Fibroblast of pulmonary artery (primary cell): ENCODE measurements around the gene VCL.
"Not testable (repeated sequence)": the region's sequence is repeated elsewhere in the genome, so short reads cannot be mapped to it uniquely, and the experiment has no call there.

ENCODE experiments used
- DNase-seq: peaks from one replicate; pipeline ENCODE4 v3.0.0-alpha.2; 2010; ENCODE audit warnings: low read depth
- H3K4me3 ChIP-seq: replicated peaks from 2 replicates; pipeline ENCODE4 v1.5.1; 2011; ENCODE audit warnings: low read depth, mild to moderate bottlenecking, control low read depth, low read length, moderate library complexity
- CTCF ChIP-seq: IDR thresholded peaks from 2 replicates; pipeline ENCODE4 v1.5.1; 2011; ENCODE audit warnings: mild to moderate bottlenecking, control low read depth, low read length, inconsistent platforms; ENCODE audit errors: missing control alignments

VCL gene

GRCh38 chr10:74022926-74023629 lies 25.2 kb downstream of the VCL start:
- no peak for DNase-seq
- no peak overlapping the region for H3K4me3 ChIP-seq
- TF ChIP-seq CTCF: no peak

DNA sequence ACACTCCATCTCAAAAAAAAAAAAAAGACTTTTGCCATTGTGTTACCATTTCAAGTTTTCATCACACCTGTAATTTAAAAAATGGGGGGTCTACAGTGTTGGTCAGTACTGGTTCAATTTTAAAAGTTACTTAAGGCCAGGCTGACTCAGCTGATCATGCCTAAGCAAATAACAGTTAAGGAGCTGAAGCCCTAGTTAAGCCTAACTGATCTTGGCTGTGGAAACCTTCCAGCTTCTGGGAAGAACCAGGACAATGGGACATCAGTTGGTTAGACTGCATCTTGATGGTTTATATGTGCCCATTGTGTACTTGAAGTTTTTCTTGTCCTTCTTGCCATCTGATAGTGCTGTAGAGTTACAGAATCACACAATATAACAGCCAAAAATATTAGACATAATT lies 26.7 kb downstream of the VCL start:
- DNase-seq: no peak
- no peak overlapping the region for H3K4me3 ChIP-seq
- TF ChIP-seq CTCF: no peak

DNA sequence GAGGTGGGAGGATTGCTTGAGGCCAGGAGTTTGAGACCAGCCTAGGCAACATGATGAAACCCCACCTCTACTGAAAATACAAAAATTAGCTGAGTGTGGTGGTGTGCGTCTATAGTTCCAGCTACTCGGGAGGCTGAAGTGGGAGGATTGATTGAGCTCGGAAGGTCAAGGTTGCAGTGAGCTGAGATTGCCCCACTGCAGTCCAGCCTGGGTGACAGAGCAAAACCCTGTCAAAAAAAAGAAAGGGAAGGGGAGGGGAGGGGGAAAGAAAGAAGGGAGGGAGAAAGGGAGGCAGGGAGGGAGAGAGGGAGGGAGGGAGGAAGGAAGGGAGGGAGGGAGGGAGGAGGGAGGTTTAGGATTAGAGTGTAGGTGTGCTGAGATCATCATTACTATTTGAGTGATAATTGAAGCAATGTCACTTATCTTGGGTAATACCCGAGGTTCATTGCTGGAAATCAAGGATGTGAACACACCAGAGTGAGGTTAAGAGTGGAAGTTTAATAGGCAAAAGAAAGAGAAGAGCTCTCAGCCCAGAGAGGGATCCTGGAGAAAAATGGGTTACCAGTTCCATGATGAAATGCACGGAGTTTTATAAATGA lies 27.6 kb downstream of the VCL start:
- no peak for TF ChIP-seq CTCF
- no peak overlapping the region for H3K4me3 ChIP-seq
- DNase-seq: no peak

- DNase-seq: no peak
- TF ChIP-seq CTCF: peak; percentile 10
- no peak overlapping the region for H3K4me3 ChIP-seq
Measured at GRCh38 chr10:74026428-74027015, 28.6 kb downstream of the VCL start.

- no peak overlapping the region for H3K4me3 ChIP-seq
- TF ChIP-seq CTCF: no peak
- DNase-seq: no peak
Measured at GRCh38 chr10:74027702-74028101, 29.8 kb downstream of the VCL start.

DNA sequence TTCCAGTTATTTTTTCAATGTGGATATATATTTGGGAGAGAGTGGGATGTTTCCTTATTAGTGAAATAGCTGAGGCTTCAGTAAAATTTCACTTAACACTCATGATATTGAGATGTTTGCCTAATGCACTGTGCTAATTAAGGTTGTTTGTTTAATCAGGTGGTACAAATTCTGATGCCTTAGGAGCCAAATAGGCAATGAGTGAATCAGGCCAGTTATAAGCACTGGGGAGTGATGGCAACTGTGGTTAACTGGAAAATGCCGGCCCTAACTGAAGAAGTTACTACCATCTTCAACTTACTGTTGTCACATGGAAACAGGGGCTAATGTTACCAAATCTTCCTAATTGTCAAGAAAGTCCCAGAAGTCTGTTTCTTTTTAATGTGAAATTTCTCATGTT lies 32.0 kb downstream of the VCL start:
- no peak for TF ChIP-seq CTCF
- no peak for DNase-seq
- H3K4me3 ChIP-seq: no peak overlapping the region

DNA sequence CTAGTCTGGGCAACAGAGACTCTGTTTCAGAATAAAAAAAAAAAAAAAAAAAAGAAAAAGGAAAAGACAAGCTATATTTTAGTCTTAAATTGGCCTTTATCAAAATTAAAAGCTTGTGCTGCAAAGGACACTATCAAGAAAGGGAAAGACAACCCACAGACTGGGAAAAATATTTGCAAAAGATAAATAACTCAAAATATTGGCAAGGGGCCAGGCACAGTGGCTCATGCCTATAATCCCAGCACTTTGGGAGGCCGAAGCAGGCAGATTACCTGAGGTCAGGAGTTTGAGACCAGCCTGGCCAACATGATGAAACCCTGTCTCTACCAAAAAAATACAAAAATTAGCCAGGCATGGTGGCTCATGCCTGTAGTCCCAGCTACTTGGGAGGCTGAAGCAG lies 34.3 kb downstream of the VCL start:
- not testable (repeated sequence) for H3K4me3 ChIP-seq, DNase-seq
